GM19023 (cell line): ENCODE measurements around the gene NT5C1B.
"Not testable (repeated sequence)": the region's sequence is repeated elsewhere in the genome, so short reads cannot be mapped to it uniquely, and the experiment has no call there.

Experiments
- ATAC-seq: cut with Tn5 transposase; IDR thresholded peaks from one replicate; pipeline ENCODE4 v1.9.1; 2021; ENCODE audit warnings: mild to moderate bottlenecking, moderate library complexity; ENCODE audit not compliant: unreplicated experiment

NT5C1B gene

DNA sequence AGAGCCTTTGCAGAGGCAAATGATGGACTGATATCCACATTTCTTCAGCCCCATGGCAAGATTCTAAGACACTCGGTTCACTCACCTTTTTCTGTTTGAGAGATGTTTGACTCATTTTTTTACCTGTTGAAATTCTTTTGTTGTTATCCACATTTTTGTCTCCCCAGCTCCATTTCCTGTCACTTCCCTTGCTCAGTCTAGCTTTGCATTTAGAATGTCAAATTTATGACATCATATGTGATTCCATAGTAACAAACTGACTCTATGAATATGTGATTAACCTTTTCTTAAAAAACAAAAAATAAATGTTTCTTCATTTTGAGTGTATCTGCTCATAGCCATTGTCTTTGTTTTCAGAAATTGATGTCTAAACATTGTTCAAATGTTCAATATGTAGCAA is at the start of gene NT5C1B:
Gene NT5C1B, minus strand, starts transcription at position 216 of the 400 bp plus-strand sequence. Its CDS starts 101 bp downstream, at position 115.
- no peak for ATAC-seq

DNA sequence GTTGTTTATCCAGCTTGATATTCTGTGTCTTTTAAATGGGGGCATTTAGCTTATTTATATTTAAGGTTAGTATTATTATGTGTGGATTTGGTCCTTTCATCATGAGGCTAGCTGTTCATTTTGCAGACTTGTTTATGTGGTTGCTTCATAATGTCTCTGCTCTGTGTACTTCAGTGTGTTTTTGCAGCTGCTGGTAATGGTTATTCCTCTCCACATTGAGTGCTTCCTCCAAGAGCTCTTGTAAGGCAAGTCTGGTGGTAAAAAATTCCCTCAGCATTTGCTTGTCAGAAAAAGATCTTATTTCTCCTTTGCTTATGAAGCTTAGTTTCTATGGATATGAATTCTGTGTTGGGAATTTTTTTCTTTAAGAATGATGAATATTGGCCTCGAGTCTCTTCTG is 47.8 kb upstream of the NT5C1B start:
- no peak for ATAC-seq

GRCh38 chr2:18632699-18633098 is 43.3 kb upstream of the NT5C1B start:
- ATAC-seq: not testable (repeated sequence)

- no peak for ATAC-seq
These were observed 41.6 kb upstream of the NT5C1B start for GRCh38 chr2:18630941-18631340.

DNA sequence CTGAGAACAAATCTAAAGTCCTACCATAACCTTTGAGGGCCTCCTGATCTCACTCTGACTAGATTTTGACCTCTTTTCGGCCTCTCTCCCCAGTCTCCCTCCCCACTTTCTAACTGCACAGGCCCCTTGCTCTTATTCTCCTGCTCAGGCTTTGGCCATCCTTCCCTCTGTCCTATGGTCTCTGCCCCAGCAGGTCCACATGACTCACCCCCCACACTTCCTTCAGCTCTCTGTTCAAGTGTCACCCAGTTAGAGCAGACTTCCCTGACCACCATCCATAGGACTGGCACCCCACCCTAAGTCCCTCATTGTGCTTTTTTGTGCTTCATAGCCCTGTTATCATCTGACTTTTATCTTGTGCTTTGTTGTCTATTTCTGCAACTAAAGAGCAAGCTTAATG is 41.2 kb upstream of the NT5C1B start:
- no peak for ATAC-seq

DNA sequence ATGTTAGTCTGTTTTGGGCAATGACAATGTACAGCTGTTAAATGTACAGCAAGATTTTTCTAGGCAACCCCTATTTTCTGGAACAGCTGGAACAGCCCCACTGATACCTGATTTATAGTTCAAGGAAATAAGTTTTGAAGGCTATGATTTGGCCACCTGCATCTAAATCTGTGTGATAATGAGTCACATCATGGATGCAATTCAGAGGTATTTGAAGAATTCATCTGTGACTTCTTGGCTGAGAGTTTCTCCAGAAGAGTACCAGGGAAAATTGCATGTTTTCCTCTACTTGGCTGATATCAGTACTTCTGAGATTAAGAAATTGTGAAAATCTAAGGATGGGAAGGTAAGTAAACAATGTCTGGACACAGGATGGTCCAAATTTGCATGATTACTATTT is 40.7 kb upstream of the NT5C1B start:
- no peak for ATAC-seq

GRCh38 chr2:18626958-18627650 is 37.7 kb upstream of the NT5C1B start:
- ATAC-seq: no peak

- ATAC-seq: no peak
These were observed 36.9 kb upstream of the NT5C1B start for GRCh38 chr2:18626256-18626668.

DNA sequence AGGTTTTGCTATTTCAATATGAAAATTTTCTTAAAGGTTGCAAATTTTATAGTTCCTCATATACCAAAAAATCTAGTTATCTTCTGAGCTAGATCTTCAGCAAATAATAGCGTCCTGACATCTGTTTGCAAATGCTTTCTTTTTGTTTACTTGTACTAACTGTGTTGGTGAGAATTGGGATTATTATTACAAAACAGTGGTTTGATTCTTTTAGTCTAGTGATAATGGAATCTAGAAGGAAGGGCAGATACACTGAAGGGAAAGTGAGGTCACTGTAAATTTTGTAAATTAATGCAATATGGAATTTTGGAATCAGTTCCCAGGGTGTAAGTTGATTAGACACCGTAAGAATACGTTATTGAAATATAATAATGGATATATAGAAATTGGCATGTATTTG is 36.2 kb upstream of the NT5C1B start:
- ATAC-seq: no peak

GRCh38 chr2:18623782-18624181 is 34.4 kb upstream of the NT5C1B start:
- no peak for ATAC-seq

DNA sequence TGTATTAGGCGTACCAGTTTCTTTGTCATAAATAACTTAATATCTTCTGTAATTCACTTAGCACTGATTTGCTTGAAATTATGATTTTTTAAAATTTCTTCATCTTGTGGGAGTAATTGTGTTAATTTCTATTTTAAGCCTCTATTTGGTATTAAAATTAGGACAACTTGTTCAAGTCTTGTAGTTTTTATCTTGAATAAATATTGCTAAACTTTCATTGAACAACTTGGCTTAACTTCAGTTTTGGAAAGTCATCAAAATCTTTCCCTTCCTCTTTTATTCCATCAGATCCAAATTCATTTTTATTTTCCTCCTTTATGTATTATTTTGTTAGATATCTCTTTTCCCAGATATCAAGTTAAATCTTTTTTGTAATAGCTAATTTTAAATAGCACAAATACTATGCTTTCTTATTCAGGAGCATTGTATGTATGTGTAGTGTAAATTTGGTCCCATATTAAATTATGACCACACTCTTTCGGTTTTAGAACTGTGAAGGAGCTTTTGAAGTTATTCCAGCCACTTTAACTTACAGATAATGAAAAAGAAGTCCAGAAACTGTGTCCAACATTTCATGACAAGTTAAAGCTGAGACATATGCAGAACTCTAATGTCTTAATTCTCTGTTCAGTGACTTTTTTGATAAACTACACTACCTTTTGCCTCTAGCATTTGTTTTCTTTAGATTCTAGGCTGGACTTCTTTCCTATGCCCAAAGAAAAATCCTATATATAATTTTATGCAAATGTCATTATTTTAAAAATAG is 31.7 kb upstream of the NT5C1B start:
- no peak for ATAC-seq

DNA sequence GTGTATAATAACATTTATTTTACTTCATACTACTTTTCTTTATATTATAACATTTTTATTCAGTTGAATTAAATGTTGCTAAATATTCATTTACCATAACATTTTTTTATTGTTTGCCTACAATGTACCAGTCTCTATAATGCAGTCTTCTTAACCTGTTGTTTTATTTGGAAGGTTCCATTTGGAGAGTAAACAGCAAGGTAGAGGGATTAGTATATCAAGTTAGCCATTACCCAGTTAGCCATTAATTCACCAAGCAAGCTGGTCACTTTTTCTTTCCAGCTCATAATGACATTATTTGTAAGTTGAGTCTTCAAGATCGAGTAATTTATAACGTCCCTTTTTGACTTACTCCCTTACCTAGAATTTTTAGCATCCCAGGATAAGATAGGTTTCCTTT is 29.7 kb upstream of the NT5C1B start:
- ATAC-seq: no peak

DNA sequence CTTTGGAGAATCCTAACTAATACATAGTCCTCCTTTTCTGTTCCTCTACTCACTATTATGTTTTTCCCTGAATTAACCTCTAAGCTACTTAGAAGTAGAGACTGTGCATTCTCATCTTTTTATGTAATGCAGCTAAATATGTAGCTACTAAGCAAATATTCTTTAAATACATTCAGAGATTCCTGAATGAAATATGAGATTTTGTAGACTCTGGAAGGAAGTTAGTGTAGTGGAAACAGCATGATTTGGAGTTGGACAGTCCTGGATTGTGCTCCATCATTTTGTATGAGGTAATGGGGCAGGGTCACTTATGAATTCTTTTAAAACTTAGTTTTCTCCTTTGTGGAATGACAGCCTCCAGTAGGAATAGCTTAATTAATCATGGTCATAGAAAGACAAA is 24.7 kb upstream of the NT5C1B start:
- no peak for ATAC-seq

DNA sequence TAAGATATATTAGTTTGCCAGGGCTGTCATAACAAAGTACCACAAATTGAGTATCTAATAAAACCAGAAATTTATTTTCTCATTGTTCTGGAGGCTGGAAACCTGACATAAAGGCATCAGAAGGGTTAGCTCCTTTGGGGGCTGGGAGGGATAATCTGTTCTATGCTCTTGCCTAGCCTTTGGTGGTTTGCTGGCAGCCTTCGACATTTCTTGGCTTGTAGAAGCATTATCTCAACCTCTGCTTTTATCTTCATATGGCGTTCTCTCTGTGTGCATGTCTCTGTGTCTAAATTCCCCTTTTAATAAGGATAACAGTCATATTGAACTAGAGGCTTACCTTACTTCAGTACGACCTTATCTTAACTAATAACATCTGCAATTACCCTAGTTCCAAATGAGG is 22.8 kb upstream of the NT5C1B start:
- no peak for ATAC-seq

DNA sequence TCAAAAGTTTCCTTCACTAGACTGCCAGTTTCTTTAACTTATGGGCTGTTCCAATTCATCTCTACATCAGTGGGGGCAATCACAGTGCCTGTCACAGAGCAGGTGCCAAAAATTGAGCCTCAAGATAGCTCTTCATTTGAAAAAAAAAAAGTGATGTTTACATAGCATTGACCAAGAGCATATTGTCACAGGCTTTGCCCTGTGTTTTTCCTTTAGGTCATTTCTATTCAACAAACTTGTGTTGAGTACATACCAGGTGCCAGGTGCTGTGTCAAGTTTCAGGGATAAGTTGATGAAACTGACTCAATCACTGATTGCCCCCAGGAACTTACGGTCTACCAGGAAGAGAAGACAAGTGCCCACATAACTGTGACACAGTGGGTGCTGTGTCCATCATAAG is 22.2 kb upstream of the NT5C1B start:
- ATAC-seq: no peak

DNA sequence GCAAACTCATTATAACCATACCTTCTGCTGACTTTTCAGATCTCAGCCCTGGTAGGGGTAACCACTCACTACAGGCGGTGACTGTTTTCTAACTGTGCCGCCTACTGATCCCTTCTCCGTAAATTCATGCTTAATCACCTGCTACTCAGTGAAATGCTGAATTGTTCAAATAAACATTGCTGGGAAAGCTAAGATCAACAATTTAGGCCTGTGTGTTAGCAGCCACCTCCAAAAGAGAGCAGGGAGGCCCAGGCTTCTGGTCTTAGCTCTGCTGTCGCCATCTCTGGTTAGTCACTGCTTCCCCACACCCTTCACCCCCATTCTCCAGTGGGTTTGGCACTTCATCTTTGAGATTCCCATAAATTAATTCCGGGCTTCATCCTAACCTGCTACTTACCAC is 21.8 kb upstream of the NT5C1B start:
- no peak for ATAC-seq

- ATAC-seq: no peak
These were observed 21.3 kb upstream of the NT5C1B start for GRCh38 chr2:18610651-18611050.

DNA sequence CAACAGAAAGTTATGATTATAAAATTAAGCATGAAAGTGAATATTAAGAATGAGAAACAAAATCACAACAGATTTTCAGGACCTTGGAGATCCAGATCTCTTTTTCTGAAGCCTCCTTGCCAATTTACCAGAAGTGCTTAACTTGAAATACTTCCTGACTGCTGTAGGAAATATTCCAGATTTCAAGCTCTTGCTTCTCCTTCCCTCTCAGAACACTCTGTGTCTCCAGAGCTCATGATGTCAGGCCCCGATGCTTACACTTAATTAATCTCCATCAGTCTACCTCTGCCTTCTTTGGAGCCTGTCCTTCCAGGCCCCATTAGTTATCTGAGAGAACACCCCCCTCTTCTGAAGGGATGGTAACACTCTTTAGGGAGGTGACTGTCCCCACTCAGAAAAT is 20.7 kb upstream of the NT5C1B start:
- ATAC-seq: no peak

- ATAC-seq: no peak
These were observed 15.7 kb upstream of the NT5C1B start for GRCh38 chr2:18605115-18605514.

- ATAC-seq: no peak
These were observed 15.1 kb upstream of the NT5C1B start for GRCh38 chr2:18604531-18604885.

GRCh38 chr2:18603854-18604530 is 14.6 kb upstream of the NT5C1B start:
- ATAC-seq: no peak

GRCh38 chr2:18602298-18602697 is 12.9 kb upstream of the NT5C1B start:
- ATAC-seq: no peak
